HTERT RPE-1 (cell line): ENCODE measurements around the gene MAST4.

ENCODE experiments used
- in situ Hi-C: fragments of 300-500 bp; cut with MboI; formaldehyde crosslinking; loops from 4 replicates; pipeline ENCODE4 v1.14.3; 2020; ENCODE audit warnings: low sequenced_read_pairs

The MAST4 gene

DNA sequence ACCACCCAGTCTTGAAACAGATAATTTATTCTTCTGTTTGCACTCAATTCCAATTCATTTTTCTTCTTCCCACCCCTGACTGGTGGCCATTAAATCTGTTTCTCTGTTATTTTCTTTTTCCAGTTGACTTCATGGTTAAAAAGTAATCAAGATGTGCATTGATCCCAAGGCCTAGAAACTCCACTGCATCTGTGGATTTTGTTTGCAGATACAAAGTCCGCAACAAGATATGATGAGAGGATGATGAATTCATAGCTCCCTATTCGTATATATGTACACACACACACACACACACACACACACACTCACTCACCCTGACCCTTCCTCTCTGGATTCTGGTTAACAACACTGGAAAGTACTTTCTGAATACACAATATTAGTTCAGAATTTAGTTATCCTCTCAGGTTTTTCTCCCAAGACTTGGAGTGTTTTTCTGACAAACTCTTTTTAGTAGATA, 548.0 kb downstream of the MAST4 start:
- in situ Hi-C loops = no loop called here

DNA sequence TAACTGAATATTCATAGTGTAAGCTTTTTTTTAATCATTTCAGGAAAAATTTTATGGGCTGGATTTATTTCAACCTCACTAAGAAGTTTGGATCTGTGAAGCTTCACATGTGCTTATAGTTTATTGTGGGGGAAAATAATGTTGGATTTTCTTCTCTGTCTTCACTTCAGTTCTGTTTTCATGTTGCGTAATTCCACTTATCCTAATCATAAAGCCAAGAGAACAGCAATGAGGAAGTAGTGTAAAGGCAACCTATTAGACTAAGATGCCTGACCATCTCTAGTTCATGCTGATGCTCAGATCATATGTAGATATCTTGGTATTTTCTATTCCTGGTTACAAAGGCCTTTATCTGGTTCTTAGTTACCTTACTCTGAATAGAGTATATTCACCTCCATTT, 550.4 kb downstream of the MAST4 start:
- in situ Hi-C loops = no loop called here

DNA sequence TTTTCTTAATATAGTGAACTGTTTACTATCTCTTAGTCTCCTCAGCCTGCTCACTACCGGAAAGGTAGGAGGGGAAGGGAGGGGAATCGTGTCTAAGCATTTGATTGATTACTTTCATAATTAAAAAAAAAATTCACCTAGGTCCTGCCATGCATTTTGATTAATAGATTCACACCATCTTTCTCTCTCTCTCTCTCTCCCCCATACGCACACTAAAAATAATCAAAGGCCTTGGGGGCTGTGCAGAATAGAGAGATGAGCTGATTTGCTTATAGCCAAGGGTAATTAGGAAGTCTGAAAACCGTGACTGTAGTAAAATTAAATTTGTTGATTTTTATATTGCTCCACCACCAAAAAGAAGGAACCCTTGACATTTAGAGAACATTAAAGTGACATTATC, 550.8 kb downstream of the MAST4 start:
- in situ Hi-C loops = no loop called here

DNA sequence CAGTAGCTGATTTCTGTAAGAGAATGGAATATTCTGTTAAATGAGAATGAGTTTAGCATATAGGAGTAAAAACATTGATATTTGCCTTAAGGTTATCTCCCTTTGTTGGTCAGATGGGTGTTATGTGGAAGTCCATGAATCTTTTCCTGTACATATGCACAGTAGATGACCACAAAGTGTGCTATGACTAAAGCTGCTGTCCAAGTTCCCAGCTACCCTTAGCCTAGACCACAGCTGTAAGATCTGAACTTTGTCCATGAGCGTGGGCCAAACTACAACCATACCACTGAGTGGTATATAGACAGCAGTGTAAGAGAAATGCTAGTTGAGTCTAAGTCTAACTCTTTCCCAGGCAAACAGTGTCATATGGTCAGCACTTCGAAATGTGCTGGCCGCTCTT, 551.6 kb downstream of the MAST4 start:
- in situ Hi-C loops = no loop called here

DNA sequence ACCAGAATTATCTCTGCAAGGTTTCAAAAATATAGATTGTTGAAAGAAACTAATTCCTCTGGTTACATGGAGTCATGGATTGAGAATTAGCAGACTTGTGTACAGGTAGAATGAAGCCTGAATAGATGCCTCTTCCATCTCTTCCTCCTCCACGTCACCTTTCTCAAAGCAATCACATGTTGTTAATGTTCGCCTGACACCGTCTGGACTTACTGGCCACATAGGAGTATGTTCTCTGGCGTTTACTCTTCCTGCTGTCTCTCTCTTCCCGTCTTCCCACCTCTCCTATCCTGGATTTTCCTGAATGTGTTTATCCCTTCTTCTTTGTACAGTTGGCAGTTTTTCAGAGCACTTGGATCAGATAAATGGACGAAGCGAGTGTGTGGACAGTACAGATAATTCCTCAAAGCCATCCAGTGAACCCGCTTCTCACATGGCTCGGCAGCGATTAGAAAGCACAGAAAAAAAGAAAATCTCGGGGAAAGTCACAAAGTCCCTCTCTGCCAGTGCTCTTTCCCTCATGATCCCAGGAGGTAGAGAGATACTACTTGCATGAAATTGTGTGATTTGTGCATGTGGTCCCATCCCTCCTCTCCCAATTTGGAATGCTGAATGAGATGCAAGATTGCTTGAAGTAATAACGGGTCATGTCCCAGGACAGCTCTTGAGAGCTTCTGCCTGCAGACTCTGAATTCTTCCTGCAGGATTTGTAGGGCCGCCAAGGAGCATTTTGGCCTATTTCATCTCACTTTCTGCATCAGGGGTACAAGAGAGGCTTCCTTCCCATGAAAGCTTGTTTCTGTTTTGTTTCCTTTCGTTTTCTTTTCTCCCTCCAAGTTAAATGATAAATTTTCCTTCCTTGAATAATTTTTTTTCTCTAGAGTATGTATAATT, 553.1 kb downstream of the MAST4 start:
- in situ Hi-C loops = no loop called here

DNA sequence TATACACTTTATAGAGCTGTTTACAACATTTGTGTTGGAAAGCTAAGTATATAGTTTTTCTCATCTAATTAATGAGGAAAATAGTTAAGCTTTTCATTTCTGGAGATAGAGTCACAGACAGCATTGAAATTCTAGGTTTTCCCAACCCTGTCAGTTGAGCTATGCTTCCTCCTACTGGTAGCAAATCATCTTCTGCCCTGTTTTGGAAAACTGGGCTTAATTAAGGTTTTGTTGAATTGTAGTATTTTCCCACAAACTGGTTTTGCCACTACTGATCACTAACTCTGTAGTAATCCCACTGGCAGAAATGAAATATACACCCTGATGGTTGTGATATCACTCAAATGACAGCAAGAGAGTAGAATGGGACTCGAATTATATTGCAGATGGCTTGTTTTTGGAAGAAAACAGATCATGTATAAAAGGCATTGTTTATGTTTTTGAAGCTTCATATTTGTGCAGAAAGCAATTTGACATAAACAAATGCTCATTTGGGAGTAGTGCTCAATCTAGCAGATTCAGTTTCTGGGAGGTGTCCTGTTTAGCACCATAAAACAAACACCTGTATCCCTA, 553.8 kb downstream of the MAST4 start:
- in situ Hi-C loops = no loop called here

DNA sequence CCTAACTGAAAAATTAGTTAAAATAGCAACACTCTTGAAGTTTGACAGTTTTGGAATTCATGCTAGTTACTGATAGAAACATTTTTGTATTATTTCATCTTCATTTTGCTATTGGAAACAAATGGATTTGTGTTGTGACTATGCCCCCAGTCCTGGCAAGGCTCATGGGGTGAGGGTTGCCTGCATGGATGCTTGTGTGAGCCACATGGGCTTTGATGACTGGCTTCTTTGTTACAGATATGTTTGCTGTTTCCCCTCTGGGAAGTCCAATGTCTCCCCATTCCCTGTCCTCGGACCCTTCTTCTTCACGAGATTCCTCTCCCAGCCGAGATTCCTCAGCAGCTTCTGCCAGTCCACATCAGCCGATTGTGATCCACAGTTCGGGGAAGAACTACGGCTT, 556.2 kb downstream of the MAST4 start:
- in situ Hi-C loops = no loop called here

DNA sequence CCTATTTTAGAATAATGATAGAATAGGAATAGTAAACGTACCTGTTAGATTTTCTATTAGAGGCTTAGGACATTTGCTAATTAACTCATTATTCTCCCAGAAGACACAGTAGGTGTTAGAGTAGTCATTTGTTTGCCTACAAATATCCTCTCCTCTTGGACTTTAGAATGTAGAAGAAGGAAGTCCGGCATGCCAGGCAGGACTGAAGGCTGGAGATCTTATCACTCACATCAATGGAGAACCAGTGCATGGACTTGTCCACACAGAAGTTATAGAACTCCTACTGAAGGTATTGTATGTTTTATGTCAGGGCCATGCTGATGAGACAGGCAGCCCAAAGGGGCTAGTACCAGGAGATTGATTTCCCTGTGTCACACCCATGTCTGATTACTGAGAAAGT, 557.1 kb downstream of the MAST4 start:
- in situ Hi-C loops = no loop called here

DNA sequence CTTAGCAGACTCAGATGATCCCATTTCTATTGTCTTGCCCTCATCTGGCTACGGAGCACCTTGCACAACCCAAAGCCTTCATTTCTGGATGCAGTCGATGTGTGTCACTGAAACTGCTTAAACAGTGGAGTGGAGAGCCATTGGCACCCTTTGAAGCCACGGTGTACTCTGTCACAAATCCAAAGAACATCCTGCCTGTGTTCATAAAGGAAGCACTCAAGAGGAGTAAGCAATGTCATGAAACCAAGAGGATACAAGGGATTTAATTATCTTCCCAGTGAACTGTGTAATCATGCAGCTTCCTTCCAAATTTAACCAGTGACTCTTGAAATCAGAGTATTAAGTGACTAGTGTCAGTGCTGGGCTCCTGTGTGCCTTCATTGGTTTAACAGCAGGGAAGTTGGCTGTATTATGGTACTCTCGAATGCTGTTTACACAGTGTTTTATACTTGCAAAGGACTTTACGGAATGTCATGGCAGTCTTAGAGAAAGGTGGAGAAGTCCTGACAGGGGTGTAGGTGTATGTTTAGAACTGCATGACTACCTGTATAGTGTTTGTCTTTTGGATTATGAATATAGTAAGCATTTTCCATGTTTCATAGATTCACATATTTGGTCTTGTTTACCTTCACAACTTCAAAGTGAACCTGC, 558.5 kb downstream of the MAST4 start:
- in situ Hi-C loops = no loop called here

DNA sequence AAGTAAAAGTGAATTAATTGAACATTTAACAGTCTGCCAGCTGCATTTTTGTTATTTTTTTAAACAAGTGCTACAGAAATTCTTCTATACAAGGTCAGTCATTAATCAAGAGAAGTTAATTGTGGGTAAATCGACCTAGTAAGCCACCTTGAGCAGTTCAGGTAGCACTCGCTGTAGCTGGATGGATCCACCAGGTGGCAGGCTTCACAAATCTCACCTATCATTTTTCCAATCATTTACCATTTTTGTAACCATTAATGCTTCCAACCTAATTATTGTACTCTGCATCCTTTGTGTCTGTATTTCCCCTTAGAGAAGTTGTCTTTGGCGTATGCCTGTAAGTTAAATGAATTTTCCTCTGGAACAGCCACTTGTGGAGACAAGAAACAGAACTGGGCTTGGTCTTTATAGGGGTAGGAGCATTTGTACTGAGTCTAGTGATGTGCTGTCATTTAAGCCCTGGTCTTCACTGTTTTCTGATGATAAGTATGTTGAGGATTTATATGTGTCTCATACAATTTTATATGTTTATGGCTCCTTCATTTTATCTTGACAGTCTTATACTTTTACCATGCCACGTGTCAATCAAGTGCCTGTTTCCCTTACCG, 560.9 kb downstream of the MAST4 start:
- in situ Hi-C loops = no loop called here

DNA sequence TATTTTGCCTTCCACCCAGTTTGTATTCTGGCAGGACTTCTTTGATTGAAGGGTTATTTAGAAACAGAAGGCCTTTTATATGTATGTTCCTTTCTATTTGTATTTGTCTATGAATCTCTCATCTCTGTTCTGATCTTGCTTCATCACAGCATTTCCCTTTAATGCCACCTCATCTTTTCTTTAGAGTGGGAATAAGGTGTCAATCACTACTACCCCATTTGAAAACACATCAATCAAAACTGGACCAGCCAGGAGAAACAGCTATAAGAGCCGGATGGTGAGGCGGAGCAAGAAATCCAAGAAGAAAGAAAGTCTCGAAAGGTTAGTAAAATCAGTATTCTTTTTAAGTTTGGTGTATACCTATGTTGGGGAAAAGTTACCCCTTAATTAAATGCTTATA, 564.1 kb downstream of the MAST4 start:
- in situ Hi-C loops = no loop called here

DNA sequence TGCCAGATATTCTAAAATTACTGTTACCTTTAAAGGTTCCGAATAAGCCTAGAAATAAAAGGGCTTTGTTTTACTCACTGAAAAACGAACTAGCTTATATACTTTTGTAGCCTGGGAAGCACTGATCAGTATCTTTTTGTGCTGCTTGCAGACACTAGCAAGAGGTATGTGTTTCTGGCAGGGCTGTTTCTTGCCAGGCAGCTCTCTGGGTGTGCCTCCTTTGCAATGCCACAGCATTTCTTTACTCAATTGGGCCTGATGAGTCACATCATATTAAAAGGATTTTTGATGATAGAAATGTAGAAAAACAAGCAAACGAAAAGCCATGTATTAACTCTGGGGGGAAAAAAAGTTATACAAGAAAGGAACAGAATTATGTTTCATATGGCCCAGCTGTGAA, 564.8 kb downstream of the MAST4 start:
- in situ Hi-C loops = no loop called here

DNA sequence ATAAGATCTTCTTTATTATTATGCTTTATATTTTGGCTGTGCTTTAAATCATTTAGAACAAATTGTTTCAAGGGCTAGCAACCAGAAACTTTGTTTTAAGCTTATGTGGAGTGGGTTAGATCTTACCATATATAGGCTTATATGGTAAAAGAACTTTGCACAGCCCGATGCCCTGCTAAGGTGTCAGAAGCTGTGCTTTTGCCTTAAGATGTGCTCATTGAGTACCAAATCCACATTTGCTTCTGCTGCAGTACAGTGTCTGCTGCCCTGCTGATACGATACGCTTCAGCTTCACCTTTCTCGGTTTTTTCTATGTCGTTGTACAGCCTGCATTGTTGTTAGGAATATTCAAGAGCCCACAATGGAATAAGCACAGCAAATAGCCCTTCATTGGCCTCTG, 565.6 kb downstream of the MAST4 start:
- in situ Hi-C loops = no loop called here

DNA sequence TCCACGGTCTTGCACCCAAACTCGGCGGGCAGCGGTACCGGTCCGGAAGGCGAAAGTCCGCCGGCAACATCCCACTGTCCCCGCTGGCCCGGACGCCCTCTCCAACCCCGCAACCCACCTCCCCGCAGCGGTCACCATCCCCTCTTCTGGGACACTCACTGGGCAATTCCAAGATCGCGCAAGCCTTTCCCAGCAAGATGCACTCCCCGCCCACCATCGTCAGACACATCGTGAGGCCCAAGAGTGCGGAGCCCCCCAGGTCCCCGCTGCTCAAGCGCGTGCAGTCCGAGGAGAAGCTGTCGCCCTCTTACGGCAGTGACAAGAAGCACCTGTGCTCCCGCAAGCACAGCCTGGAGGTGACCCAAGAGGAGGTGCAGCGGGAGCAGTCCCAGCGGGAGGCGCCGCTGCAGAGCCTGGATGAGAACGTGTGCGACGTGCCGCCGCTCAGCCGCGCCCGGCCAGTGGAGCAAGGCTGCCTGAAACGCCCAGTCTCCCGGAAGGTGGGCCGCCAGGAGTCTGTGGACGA, 567.1 kb downstream of the MAST4 start:
- in situ Hi-C loops = no loop called here

DNA sequence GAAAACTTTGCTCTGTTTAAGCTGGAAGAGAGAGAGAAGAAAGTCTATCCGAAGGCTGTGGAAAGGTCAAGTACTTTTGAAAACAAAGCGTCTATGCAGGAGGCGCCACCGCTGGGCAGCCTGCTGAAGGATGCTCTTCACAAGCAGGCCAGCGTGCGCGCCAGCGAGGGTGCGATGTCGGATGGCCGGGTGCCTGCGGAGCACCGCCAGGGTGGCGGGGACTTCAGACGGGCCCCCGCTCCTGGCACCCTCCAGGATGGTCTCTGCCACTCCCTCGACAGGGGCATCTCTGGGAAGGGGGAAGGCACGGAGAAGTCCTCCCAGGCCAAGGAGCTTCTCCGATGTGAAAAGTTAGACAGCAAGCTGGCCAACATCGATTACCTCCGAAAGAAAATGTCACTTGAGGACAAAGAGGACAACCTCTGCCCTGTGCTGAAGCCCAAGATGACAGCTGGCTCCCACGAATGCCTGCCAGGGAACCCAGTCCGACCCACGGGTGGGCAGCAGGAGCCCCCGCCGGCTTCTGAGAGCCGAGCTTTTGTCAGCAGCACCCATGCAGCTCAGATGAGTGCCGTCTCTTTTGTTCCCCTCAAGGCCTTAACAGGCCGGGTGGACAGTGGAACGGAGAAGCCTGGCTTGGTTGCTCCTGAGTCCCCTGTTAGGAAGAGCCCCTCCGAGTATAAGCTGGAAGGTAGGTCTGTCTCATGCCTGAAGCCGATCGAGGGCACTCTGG, 567.8 kb downstream of the MAST4 start:
- in situ Hi-C loops = no loop called here

DNA sequence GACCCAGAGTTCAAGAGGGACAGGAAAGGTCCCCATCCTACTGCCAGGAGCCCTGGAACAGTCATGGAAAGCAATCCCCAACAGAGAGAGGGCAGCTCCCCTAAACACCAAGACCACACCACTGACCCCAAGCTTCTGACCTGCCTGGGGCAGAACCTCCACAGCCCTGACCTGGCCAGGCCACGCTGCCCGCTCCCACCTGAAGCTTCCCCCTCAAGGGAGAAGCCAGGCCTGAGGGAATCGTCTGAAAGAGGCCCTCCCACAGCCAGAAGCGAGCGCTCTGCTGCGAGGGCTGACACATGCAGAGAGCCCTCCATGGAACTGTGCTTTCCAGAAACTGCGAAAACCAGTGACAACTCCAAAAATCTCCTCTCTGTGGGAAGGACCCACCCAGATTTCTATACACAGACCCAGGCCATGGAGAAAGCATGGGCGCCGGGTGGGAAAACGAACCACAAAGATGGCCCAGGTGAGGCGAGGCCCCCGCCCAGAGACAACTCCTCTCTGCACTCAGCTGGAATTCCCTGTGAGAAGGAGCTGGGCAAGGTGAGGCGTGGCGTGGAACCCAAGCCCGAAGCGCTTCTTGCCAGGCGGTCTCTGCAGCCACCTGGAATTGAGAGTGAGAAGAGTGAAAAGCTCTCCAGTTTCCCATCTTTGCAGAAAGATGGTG, 568.8 kb downstream of the MAST4 start:
- in situ Hi-C loops = no loop called here

DNA sequence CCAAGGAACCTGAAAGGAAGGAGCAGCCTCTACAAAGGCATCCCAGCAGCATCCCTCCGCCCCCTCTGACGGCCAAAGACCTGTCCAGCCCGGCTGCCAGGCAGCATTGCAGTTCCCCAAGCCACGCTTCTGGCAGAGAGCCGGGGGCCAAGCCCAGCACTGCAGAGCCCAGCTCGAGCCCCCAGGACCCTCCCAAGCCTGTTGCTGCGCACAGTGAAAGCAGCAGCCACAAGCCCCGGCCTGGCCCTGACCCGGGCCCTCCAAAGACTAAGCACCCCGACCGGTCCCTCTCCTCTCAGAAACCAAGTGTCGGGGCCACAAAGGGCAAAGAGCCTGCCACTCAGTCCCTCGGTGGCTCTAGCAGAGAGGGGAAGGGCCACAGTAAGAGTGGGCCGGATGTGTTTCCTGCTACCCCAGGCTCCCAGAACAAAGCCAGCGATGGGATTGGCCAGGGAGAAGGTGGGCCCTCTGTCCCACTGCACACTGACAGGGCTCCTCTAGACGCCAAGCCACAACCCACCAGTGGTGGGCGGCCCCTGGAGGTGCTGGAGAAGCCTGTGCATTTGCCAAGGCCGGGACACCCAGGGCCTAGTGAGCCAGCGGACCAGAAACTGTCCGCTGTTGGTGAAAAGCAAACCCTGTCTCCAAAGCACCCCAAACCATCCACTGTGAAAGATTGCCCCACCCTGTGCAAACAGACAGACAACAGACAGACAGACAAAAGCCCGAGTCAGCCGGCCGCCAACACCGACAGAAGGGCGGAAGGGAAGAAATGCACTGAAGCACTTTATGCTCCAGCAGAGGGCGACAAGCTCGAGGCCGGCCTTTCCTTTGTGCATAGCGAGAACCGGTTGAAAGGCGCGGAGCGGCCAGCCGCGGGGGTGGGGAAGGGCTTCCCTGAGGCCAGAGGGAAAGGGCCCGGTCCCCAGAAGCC, 569.6 kb downstream of the MAST4 start:
- in situ Hi-C loops = no loop called here

DNA sequence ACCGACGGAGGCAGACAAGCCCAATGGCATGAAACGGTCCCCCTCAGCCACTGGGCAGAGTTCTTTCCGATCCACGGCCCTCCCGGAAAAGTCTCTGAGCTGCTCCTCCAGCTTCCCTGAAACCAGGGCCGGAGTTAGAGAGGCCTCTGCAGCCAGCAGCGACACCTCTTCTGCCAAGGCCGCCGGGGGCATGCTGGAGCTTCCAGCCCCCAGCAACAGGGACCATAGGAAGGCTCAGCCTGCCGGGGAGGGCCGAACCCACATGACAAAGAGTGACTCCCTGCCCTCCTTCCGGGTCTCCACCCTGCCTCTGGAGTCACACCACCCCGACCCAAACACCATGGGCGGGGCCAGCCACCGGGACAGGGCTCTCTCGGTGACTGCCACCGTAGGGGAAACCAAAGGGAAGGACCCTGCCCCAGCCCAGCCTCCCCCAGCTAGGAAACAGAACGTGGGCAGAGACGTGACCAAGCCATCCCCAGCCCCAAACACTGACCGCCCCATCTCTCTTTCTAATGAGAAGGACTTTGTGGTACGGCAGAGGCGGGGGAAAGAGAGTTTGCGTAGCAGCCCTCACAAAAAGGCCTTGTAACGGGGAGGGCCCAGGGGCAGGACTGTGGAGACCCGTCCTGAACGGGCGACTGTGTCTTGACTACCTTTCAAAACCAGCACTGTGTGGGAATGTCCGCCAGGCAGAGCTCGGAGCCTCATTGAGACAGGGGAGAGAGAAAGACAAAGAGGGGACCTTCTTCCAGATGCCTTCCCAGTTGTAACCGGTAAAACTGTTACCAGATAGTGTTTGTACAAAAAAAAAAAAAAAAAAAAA, 570.5 kb downstream of the MAST4 start:
- in situ Hi-C loops = no loop called here
